Cardiac fibroblast (primary cell): Measurements from ENCODE around the gene CNOT1.

Experiments
- DNase-seq, 2 donors: peaks; one replicate each; pipeline versions ENCODE4 v3.0.0 to v3.0.0-alpha.2; 2010; ENCODE audit warnings: low read depth in 2 of 2
- H3K4me3 ChIP-seq, 2 donors: replicated peaks in 1 of 2; 1 replicate in 1 of 2; 2 replicates in 1 of 2; pipeline ENCODE4 v1.5.1; 2011; ENCODE audit warnings: low read depth in 2 of 2, low read length in 2 of 2, mild to moderate bottlenecking in 2 of 2, moderate library complexity in 1 of 2
- TF ChIP-seq, protein P1 (sequence below): IDR thresholded peaks from one replicate; pipeline ENCODE4 v1.5.1; 2011; ENCODE audit warnings: low read depth, mild to moderate bottlenecking, low read length, inconsistent platforms

The CNOT1 gene

GRCh38 chr16:58499615-58500351 lies 129.8 kb downstream of the CNOT1 start, which contains the start of gene NDRG4:
Gene NDRG4 (plus strand): TSS chr16:58500143. CDS start chr16:58500249, 106 bp downstream.
- TF ChIP-seq, protein P1, sequence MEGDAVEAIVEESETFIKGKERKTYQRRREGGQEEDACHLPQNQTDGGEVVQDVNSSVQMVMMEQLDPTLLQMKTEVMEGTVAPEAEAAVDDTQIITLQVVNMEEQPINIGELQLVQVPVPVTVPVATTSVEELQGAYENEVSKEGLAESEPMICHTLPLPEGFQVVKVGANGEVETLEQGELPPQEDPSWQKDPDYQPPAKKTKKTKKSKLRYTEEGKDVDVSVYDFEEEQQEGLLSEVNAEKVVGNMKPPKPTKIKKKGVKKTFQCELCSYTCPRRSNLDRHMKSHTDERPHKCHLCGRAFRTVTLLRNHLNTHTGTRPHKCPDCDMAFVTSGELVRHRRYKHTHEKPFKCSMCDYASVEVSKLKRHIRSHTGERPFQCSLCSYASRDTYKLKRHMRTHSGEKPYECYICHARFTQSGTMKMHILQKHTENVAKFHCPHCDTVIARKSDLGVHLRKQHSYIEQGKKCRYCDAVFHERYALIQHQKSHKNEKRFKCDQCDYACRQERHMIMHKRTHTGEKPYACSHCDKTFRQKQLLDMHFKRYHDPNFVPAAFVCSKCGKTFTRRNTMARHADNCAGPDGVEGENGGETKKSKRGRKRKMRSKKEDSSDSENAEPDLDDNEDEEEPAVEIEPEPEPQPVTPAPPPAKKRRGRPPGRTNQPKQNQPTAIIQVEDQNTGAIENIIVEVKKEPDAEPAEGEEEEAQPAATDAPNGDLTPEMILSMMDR: no peak
- peak within 1 kb of the TSS; percentile 56 to 59 for H3K4me3 ChIP-seq
- peak; percentile 87 to 91 for DNase-seq

DNA sequence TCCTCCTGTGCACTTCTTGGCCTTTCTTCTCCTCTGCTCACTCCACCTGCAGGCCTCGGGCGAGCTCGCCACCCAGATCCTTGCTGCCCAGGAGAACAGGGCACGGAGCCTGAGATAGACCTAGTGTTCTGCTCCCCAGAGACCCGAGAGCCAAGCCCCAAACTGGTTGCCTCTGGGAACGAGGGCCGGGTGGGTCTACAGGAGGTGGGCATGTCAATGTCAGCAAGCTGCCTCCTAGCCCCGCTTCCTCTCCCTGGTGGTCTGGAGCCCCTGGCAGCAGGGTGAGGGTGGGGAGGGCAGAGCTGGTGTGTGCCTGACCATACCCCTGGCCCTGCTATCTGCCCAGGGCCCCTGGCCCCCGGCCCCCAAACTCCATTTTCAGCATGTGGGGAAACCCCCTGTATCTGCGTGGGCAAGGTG lies 130.5 kb downstream of the CNOT1 start:
- TF ChIP-seq, protein P1: no peak
- no peak for DNase-seq
- no peak overlapping the region for H3K4me3 ChIP-seq

DNA sequence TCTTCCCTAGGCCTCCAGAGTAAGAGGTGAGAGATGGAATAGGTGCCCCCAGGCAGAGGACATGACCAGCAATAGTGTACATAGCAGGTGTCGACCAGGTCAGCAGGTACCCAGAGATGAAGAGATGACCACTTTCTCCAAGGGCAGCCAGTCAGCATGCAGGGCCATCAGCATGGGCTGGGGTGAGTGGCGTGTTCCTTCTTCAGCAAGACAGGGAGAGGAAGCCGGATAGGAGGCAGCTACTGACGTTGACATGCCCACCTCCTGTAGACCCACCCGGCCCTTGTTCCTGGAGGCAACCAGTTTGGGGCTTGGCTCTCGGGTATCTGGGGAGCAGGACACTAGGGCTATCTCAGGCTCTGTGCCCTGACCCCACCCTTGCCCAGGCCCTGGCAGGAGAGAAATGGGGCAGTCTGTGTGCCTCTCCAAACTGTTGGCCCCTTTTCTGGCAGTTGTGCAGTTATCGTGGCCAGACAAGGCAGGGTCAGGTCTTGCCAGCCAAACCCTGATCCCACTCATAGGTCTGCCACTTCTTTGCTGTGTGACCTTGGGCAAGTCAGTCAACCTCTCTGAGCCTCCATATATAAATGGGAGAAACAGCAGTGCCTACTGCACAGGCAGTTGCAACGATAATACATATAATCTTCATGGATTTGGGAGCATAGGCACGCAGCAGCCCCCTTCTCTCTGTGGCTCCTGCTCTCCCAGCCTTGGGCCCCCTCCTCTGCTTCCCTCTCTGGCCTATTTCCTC lies 131.1 kb downstream of the CNOT1 start:
- no peak overlapping the region for H3K4me3 ChIP-seq
- no peak for DNase-seq
- TF ChIP-seq, protein P1: no peak

DNA sequence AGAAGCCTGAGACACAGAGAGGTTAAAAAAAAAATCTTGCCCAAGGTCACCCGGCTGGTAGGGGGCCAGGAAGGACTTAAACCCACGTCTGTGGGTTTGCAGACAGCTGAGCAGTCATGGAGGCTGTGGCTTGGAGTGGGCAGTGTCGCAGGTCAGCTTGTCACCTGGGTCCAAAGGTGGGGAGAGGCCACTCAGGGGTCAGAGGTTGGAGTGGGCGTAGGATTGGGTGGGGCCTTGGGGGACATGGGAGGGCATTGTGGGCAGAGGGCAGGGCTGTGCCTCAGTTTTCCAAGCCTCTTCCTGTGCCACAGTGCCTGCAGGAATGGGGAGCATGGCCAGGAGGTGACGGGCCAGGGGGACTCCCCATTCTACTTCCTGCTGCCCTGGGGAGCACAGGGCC lies 131.7 kb downstream of the CNOT1 start:
- TF ChIP-seq, protein P1: no peak
- DNase-seq: no peak
- no peak overlapping the region for H3K4me3 ChIP-seq

GRCh38 chr16:58497468-58497867 lies 132.2 kb downstream of the CNOT1 start:
- no peak overlapping the region for H3K4me3 ChIP-seq
- TF ChIP-seq, protein P1: no peak
- DNase-seq: no peak

GRCh38 chr16:58495521-58496331 lies 133.9 kb downstream of the CNOT1 start:
- DNase-seq: no peak
- H3K4me3 ChIP-seq: peak overlapping the region; percentile 1 to 20
- TF ChIP-seq, protein P1: no peak
